DMS153 treated with DMSO at 0.1 percent for 48 hours (cell line): ENCODE results near the gene USF1.
A peak's percentile ranks its signal among the peaks of the same experiment; 100 is the strongest.
"Not testable (repeated sequence)": the region's sequence is repeated elsewhere in the genome, so short reads cannot be mapped to it uniquely, and the experiment has no call there.

ENCODE experiments used
- DNase-seq: peaks from one replicate; lab custom pipeline; 2025; ENCODE audit not compliant: unreplicated experiment; lab: John Stamatoyannopoulos, UW

The USF1 gene

GRCh38 chr1:161079436-161080110, 33.8 kb upstream of the USF1 start:
- DNase-seq = no peak

- DNase-seq = no peak
Measured at GRCh38 chr1:161077426-161077825, 31.6 kb upstream of the USF1 start.

- no peak for DNase-seq
Measured at GRCh38 chr1:161076410-161076809, 30.6 kb upstream of the USF1 start.

- DNase-seq = no peak
Measured at GRCh38 chr1:161074676-161075368, 29.0 kb upstream of the USF1 start.

GRCh38 chr1:161073474-161074121, 27.8 kb upstream of the USF1 start:
- no peak for DNase-seq

GRCh38 chr1:161072751-161073449, 27.1 kb upstream of the USF1 start:
- DNase-seq = no peak

- peak; percentile 23 for DNase-seq
Measured at GRCh38 chr1:161071886-161072371, 26.2 kb upstream of the USF1 start.

GRCh38 chr1:161070761-161071160, 25.0 kb upstream of the USF1 start:
- no peak for DNase-seq

- no peak for DNase-seq
Measured at GRCh38 chr1:161069731-161070270, 24.0 kb upstream of the USF1 start, which contains the start of gene ARHGAP30. Gene ARHGAP30, minus strand, starts transcription at chr1:161069891. Its CDS starts 267 bp downstream, at chr1:161069624.

- no peak for DNase-seq
Measured at GRCh38 chr1:161069241-161069640, 23.5 kb upstream of the USF1 start.

- no peak for DNase-seq
Measured at GRCh38 chr1:161068306-161069234, 22.8 kb upstream of the USF1 start.

- no peak for DNase-seq
Measured at GRCh38 chr1:161066694-161067093, 20.9 kb upstream of the USF1 start.

- not testable (repeated sequence) for DNase-seq
Measured at GRCh38 chr1:161065681-161066080, 19.9 kb upstream of the USF1 start.

GRCh38 chr1:161063936-161064335, 18.2 kb upstream of the USF1 start:
- not testable (repeated sequence) for DNase-seq

- no peak for DNase-seq
Measured at GRCh38 chr1:161061419-161061818, 15.6 kb upstream of the USF1 start.

- DNase-seq = no peak
Measured at GRCh38 chr1:161059293-161059692, 13.5 kb upstream of the USF1 start.

- no peak for DNase-seq
Measured at GRCh38 chr1:161054805-161055204, 9.0 kb upstream of the USF1 start.

GRCh38 chr1:161054232-161054631, 8.5 kb upstream of the USF1 start:
- DNase-seq = no peak

- DNase-seq = no peak
Measured at GRCh38 chr1:161052899-161053298, 7.1 kb upstream of the USF1 start.

GRCh38 chr1:161051219-161051618, 5.4 kb upstream of the USF1 start:
- DNase-seq = no peak
